ENCODE data around the gene LY9. TPM values are rescaled to one million over a fixed set of nuclear protein-coding genes. Genes with fewer than 3 reads are reported as not detected.

Gene LY9
- total and polyA plus RNA-seq, 2 experiments from 2014 or later, result not detected

DNA sequence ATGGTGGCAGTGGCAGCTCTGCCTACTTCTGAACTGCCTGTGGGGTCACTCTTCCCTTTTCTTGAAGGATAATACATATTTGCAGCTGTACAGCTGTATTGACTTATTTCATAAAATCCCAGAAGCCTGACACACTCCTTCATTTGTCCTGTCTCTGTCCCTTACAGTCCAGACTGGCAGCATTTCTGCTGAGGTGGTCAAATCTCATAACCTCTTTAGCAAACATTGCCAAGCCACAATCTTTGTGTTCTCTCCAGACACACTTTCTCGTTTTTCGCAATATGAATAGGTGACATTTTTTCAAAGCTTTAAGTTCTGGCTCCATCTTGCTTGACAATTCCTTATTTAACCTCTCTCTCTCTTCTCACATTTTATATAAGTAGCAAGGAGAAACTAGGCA, 15.2 kb downstream of the LY9 start:
- Mint-ChIP-seq H3K27ac (no peak overlapping the region), H3K9me3 (peaks cover 10% of the 10 kb centered on the region), H3K4me3 (no peak overlapping the region), H3K36me3 (ENCODE audit: low read depth) (peaks cover 6% of the 10 kb centered on the region; the same call in 2 of the 3 replicates), H3K27me3 (ENCODE audit: insufficient read depth, low read depth, poor library complexity) (peaks cover 4% of the 10 kb centered on the region), H3K4me1 (peaks cover 11% of the 10 kb centered on the region)
- DNase-seq (ENCODE audit: low spot score), result no peak
- H3K4me3 ChIP-seq, result no peak overlapping the region
- no peaks in the 10 kb centered on the region for H4K20me1 ChIP-seq (replicated peaks; ENCODE audit: insufficient read depth)
- no peak overlapping the region for H3K4me2 ChIP-seq
- ATAC-seq, result no peak
- H3K4me1 ChIP-seq (ENCODE audit: insufficient read depth), result peaks cover 20% of the 10 kb centered on the region; the same call in 1 of the 2 replicates
- H3K9me2 ChIP-seq (ENCODE audit: insufficient read depth), result peaks cover 17% of the 10 kb centered on the region; the same call in 1 of the 2 replicates
- H3K79me2 ChIP-seq (replicated peaks; ENCODE audit: insufficient read depth), result no peaks in the 10 kb centered on the region
- no peaks in the 10 kb centered on the region for H3F3A ChIP-seq (replicated peaks; ENCODE audit: low read depth)
- no peaks in the 10 kb centered on the region for H3K27me3 ChIP-seq (ENCODE audit: insufficient read depth)
- no peak for TF ChIP-seq POLR2AphosphoS5 (IDR thresholded peaks at IDR 0.05; ENCODE audit: low read depth)
- TF ChIP-seq, protein P1, sequence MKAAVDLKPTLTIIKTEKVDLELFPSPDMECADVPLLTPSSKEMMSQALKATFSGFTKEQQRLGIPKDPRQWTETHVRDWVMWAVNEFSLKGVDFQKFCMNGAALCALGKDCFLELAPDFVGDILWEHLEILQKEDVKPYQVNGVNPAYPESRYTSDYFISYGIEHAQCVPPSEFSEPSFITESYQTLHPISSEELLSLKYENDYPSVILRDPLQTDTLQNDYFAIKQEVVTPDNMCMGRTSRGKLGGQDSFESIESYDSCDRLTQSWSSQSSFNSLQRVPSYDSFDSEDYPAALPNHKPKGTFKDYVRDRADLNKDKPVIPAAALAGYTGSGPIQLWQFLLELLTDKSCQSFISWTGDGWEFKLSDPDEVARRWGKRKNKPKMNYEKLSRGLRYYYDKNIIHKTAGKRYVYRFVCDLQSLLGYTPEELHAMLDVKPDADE (IDR thresholded peaks at IDR 0.05), result no peak
- TF ChIP-seq CREB1 (CRISPR knock-in tag; IDR thresholded peaks at IDR 0.05; ENCODE audit: low read depth), result no peak
- TF ChIP-seq, protein P2, sequence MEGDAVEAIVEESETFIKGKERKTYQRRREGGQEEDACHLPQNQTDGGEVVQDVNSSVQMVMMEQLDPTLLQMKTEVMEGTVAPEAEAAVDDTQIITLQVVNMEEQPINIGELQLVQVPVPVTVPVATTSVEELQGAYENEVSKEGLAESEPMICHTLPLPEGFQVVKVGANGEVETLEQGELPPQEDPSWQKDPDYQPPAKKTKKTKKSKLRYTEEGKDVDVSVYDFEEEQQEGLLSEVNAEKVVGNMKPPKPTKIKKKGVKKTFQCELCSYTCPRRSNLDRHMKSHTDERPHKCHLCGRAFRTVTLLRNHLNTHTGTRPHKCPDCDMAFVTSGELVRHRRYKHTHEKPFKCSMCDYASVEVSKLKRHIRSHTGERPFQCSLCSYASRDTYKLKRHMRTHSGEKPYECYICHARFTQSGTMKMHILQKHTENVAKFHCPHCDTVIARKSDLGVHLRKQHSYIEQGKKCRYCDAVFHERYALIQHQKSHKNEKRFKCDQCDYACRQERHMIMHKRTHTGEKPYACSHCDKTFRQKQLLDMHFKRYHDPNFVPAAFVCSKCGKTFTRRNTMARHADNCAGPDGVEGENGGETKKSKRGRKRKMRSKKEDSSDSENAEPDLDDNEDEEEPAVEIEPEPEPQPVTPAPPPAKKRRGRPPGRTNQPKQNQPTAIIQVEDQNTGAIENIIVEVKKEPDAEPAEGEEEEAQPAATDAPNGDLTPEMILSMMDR (conservative IDR thresholded peaks at IDR 0.05; ENCODE audit: low read depth in 2 of 2), result no peak
- TF ChIP-seq STAT1 (IDR thresholded peaks at IDR 0.05; ENCODE audit: unreplicated experiment), result no peak
- TF ChIP-seq EZH2 (IDR thresholded peaks at IDR 0.05; ENCODE audit: low read depth, unreplicated experiment), result no peak
- no peak for TF ChIP-seq EZH2phosphoT487 (IDR thresholded peaks at IDR 0.05; ENCODE audit: unreplicated experiment)
- TF ChIP-seq ZNF114 (CRISPR knock-in tag; IDR thresholded peaks at IDR 0.05), result no peak
- H2AFZ ChIP-seq, result no peak overlapping the region; the same call in 1 of the 2 replicates
- no peaks in the 10 kb centered on the region; the same call in 1 of the 2 replicates for H3K36me3 ChIP-seq (ENCODE audit: insufficient read depth)
- no peak overlapping the region for H3K27ac ChIP-seq (ENCODE audit: low read depth)

DNA sequence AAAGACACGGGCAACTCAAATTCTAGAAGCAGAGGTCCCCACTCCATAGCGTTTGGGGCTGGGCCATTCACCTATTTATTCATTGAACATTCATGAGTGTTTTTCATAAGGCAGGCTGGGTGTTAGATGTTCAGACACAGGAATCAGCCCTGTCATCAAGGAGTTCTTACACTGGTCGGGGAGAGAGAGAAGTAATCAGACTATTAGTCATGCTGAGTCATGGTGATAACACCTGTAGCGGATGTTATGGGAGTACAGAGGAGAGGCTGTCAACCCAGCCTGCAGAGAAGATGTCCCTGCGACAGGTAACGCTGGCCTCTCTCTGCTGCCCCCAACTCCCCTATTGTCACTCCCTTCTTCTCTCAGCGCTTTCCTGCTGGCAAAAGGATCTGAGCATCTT, 17.2 kb downstream of the LY9 start:
- H3F3A ChIP-seq (replicated peaks; ENCODE audit: low read depth), result no peaks in the 10 kb centered on the region
- no peaks in the 10 kb centered on the region for H4K20me1 ChIP-seq (replicated peaks; ENCODE audit: insufficient read depth)
- DNase-seq (ENCODE audit: low spot score) (no peak), ATAC-seq (no peak)
- Mint-ChIP-seq H3K36me3 (ENCODE audit: low read depth) (no peaks in the 10 kb centered on the region), H3K27ac (no peak overlapping the region), H3K4me3 (no peak overlapping the region), H3K9me3 (no peaks in the 10 kb centered on the region), H3K4me1 (peaks cover 15% of the 10 kb centered on the region), H3K27me3 (ENCODE audit: insufficient read depth, low read depth, poor library complexity) (peaks cover 8% of the 10 kb centered on the region)
- H3K27me3 ChIP-seq (ENCODE audit: insufficient read depth), result no peaks in the 10 kb centered on the region
- no peak overlapping the region for H3K4me2 ChIP-seq
- peaks cover 24% of the 10 kb centered on the region for H3K4me1 ChIP-seq (ENCODE audit: insufficient read depth)
- no peak overlapping the region for H3K27ac ChIP-seq (ENCODE audit: low read depth)
- no peak overlapping the region for H3K4me3 ChIP-seq
- TF ChIP-seq STAT1 (IDR thresholded peaks at IDR 0.05; ENCODE audit: unreplicated experiment) (no peak), JUNB (IDR thresholded peaks at IDR 0.05; ENCODE audit: unreplicated experiment) (no peak), EZH2 (IDR thresholded peaks at IDR 0.05; ENCODE audit: low read depth, unreplicated experiment) (no peak), ZNF331 (CRISPR knock-in tag; IDR thresholded peaks at IDR 0.05; ENCODE audit: low read depth) (no peak), EZH2phosphoT487 (IDR thresholded peaks at IDR 0.05; ENCODE audit: unreplicated experiment) (no peak), CREB1 (CRISPR knock-in tag; IDR thresholded peaks at IDR 0.05; ENCODE audit: low read depth) (no peak)
- TF ChIP-seq, protein P3, sequence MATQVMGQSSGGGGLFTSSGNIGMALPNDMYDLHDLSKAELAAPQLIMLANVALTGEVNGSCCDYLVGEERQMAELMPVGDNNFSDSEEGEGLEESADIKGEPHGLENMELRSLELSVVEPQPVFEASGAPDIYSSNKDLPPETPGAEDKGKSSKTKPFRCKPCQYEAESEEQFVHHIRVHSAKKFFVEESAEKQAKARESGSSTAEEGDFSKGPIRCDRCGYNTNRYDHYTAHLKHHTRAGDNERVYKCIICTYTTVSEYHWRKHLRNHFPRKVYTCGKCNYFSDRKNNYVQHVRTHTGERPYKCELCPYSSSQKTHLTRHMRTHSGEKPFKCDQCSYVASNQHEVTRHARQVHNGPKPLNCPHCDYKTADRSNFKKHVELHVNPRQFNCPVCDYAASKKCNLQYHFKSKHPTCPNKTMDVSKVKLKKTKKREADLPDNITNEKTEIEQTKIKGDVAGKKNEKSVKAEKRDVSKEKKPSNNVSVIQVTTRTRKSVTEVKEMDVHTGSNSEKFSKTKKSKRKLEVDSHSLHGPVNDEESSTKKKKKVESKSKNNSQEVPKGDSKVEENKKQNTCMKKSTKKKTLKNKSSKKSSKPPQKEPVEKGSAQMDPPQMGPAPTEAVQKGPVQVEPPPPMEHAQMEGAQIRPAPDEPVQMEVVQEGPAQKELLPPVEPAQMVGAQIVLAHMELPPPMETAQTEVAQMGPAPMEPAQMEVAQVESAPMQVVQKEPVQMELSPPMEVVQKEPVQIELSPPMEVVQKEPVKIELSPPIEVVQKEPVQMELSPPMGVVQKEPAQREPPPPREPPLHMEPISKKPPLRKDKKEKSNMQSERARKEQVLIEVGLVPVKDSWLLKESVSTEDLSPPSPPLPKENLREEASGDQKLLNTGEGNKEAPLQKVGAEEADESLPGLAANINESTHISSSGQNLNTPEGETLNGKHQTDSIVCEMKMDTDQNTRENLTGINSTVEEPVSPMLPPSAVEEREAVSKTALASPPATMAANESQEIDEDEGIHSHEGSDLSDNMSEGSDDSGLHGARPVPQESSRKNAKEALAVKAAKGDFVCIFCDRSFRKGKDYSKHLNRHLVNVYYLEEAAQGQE (IDR thresholded peaks at IDR 0.05; ENCODE audit: unreplicated experiment), result no peak
- TF ChIP-seq, protein P1 (IDR thresholded peaks at IDR 0.05), result no peak
- peaks cover 17% of the 10 kb centered on the region; the same call in 1 of the 2 replicates for H3K9me2 ChIP-seq (ENCODE audit: insufficient read depth)
- peak overlapping the region; percentile 47; the same call in 1 of the 2 replicates for H2AFZ ChIP-seq
- H3K36me3 ChIP-seq (ENCODE audit: insufficient read depth), result no peaks in the 10 kb centered on the region; the same call in 1 of the 2 replicates
- no peaks in the 10 kb centered on the region for H3K79me2 ChIP-seq (replicated peaks; ENCODE audit: insufficient read depth)

Data from GM23338 (cell line).